ENCODE data around the gene MRPS34. TPM values are rescaled to one million over a fixed set of nuclear protein-coding genes. Genes with fewer than 3 reads are reported as not detected.

The MRPS34 gene
- total RNA-seq, 4 donors from 2014 or later, result 65.4 to 120 (median 90.0) TPM

- peaks cover 0 to 39% of the 10 kb centered on the region in 2 donors for H3K36me3 ChIP-seq
- peak overlapping the region in 3 of 4 donors; percentile 70 to 81 (median 77) for H3K4me3 ChIP-seq
Observed at GRCh38 chr16:1769402-1770300, 3.3 kb downstream of the MRPS34 start.

GRCh38 chr16:1768767-1769401 is 4.0 kb downstream of the MRPS34 start:
- TF ChIP-seq CTCF (IDR thresholded peaks at IDR 0.05 in 4 of 5, conservative IDR thresholded peaks at IDR 0.05 in 1 of 5) (no peak), POLR2A (IDR thresholded peaks at IDR 0.05) (no peak)
- DNase-seq (no peak), ATAC-seq (no peak)
- Histone ChIP-seq H3K4me3 (no peak overlapping the region), H3K4me1 (peaks cover 16 to 29% of the 10 kb centered on the region in 2 donors), H3K9me3 (no peaks in the 10 kb centered on the region), H3K36me3 (peaks cover 0 to 45% of the 10 kb centered on the region in 2 donors), H3K27ac (peak overlapping the region in 1 of 4 donors; percentile 93), H3K27me3 (no peaks in the 10 kb centered on the region)
- in situ Hi-C loops (cut with MboI; ENCODE audit: low sequenced_read_pairs in 4 of 4) (no loop called here), intact Hi-C loops (cut with DNase I; ENCODE audit: low total_unique reads) (no loop called here)

More at GRCh38 chr16:1769402-1770300, 3.3 kb downstream of the MRPS34 start:
- ATAC-seq (no peak), DNase-seq (no peak)
- TF ChIP-seq POLR2A (IDR thresholded peaks at IDR 0.05) (no peak), CTCF (IDR thresholded peaks at IDR 0.05 in 4 of 5, conservative IDR thresholded peaks at IDR 0.05 in 1 of 5) (no peak)
- intact Hi-C loops (cut with DNase I; ENCODE audit: low total_unique reads) (loop anchor here (10.0 kb wide), 1 partner anchor 445 kb away; the partner anchor contains the start of genes BRICD5 and PGP), in situ Hi-C loops (cut with MboI; ENCODE audit: low sequenced_read_pairs in 4 of 4) (no loop called here)
- peak overlapping the region; percentile 77 to 99 (median 94) for H3K27ac ChIP-seq
- peaks cover 24 to 37% of the 10 kb centered on the region in 2 donors for H3K4me1 ChIP-seq
- H3K27me3 ChIP-seq, result no peaks in the 10 kb centered on the region
- H3K9me3 ChIP-seq, result no peaks in the 10 kb centered on the region

- Histone ChIP-seq H3K36me3 (peaks cover 0 to 48% of the 10 kb centered on the region in 2 donors), H3K4me1 (peaks cover 13 to 24% of the 10 kb centered on the region in 2 donors), H3K27ac (no peak overlapping the region), H3K27me3 (no peaks in the 10 kb centered on the region), H3K9me3 (no peaks in the 10 kb centered on the region), H3K4me3 (no peak overlapping the region)
- no peak for ATAC-seq
- DNase-seq, result no peak
- intact Hi-C loops (cut with DNase I; ENCODE audit: low total_unique reads), result no loop called here
- TF ChIP-seq CTCF (IDR thresholded peaks at IDR 0.05 in 4 of 5, conservative IDR thresholded peaks at IDR 0.05 in 1 of 5), result no peak
- TF ChIP-seq POLR2A (IDR thresholded peaks at IDR 0.05), result no peak
- in situ Hi-C loops (cut with MboI; ENCODE audit: low sequenced_read_pairs in 4 of 4), result no loop called here
Observed at GRCh38 chr16:1768061-1768766, 4.7 kb downstream of the MRPS34 start.

- intact Hi-C loops (cut with DNase I; ENCODE audit: low total_unique reads) (no loop called here), in situ Hi-C loops (cut with MboI; ENCODE audit: low sequenced_read_pairs in 4 of 4) (no loop called here)
- DNase-seq (no peak), ATAC-seq (no peak)
- H3K27ac ChIP-seq, result no peak overlapping the region
- no peaks in the 10 kb centered on the region for H3K27me3 ChIP-seq
- peaks cover 0 to 56% of the 10 kb centered on the region in 2 donors for H3K36me3 ChIP-seq
- TF ChIP-seq CTCF (IDR thresholded peaks at IDR 0.05 in 4 of 5, conservative IDR thresholded peaks at IDR 0.05 in 1 of 5) (no peak), POLR2A (IDR thresholded peaks at IDR 0.05) (no peak)
- no peak overlapping the region for H3K4me3 ChIP-seq
- H3K9me3 ChIP-seq, result no peaks in the 10 kb centered on the region
- H3K4me1 ChIP-seq, result peaks cover 13 to 19% of the 10 kb centered on the region in 2 donors
Observed at GRCh38 chr16:1767116-1767994, 5.6 kb downstream of the MRPS34 start.

Measured in gastrocnemius medialis (tissue), 4 donors.